Neural crest cell (in vitro differentiated cells): ENCODE data around the gene PSEN2. TPM values are rescaled to one million over a fixed set of nuclear protein-coding genes. Genes with fewer than 3 reads are reported as not detected.

Experiments used
- DNase-seq: peaks from one replicate; pipeline ENCODE4 v3.0.0; 2021; ENCODE audit warnings: low read depth, mixed read lengths, low spot score
- H3K27ac Mint-ChIP-seq: one replicate; pipeline ENCODE4 v1.8.0; 2021; ENCODE audit warnings: mild to moderate bottlenecking, mixed read lengths; ENCODE audit not compliant: unreplicated experiment
- H3K27me3 Mint-ChIP-seq: 2 replicates; pipeline ENCODE4 v1.8.0; 2021; ENCODE audit warnings: low read depth, mild to moderate bottlenecking, mixed read lengths
- H3K36me3 Mint-ChIP-seq: 2 replicates; pipeline ENCODE4 v1.8.0; 2021; ENCODE audit warnings: low read depth, mild to moderate bottlenecking, mixed read lengths
- H3K4me1 Mint-ChIP-seq: 2 replicates; pipeline ENCODE4 v1.8.0; 2021; ENCODE audit warnings: mixed read lengths
- H3K4me3 Mint-ChIP-seq: one replicate; pipeline ENCODE4 v1.8.0; 2021; ENCODE audit warnings: mild to moderate bottlenecking, mixed read lengths
- H3K9me3 Mint-ChIP-seq: 2 replicates; pipeline ENCODE4 v1.8.0; 2021; ENCODE audit warnings: mixed read lengths
- total RNA-seq: library from RNA; stranded (reverse); gene quantifications from 2 replicates; pipeline ENCODE4 v1.2.1, GENCODE V29; 2021
- TF ChIP-seq, protein P1 (sequence below): fragments of 200-600 bp; sonication (generic); conservative IDR thresholded peaks from 2 replicates; pipeline ENCODE4 v1.5.0; 2021; ENCODE audit warnings: antibody characterized with exemption, mild to moderate bottlenecking

The PSEN2 gene
- total RNA-seq, 1 donor from 2014 or later = 20.1 TPM

DNA sequence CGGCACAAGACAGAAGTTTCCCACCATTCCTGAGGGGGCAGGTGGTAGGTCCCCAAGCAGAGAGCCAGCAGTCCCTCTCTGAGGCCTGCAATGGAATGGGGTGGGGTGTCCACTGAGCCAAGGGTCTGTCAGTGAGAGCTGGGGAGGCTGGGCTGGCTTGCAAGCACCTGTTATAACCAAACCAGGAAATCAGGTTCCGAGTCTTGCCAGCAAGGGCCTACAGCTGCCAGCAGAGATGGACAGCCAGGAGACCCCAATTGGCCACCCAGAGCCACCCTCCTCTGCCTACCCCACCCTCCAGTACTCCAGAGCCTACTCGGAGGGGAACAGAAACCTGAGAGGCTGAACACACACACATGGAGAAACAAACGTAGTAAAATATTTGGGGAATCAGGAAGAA is 32.2 kb downstream of the PSEN2 start:
- Mint-ChIP-seq H3K27ac (no peak overlapping the region), H3K9me3 (no peaks in the 10 kb centered on the region), H3K4me1 (no peaks in the 10 kb centered on the region), H3K27me3 (no peaks in the 10 kb centered on the region), H3K36me3 (peaks cover 11% of the 10 kb centered on the region), H3K4me3 (no peak overlapping the region)
- no peak for DNase-seq
- TF ChIP-seq, protein P1, sequence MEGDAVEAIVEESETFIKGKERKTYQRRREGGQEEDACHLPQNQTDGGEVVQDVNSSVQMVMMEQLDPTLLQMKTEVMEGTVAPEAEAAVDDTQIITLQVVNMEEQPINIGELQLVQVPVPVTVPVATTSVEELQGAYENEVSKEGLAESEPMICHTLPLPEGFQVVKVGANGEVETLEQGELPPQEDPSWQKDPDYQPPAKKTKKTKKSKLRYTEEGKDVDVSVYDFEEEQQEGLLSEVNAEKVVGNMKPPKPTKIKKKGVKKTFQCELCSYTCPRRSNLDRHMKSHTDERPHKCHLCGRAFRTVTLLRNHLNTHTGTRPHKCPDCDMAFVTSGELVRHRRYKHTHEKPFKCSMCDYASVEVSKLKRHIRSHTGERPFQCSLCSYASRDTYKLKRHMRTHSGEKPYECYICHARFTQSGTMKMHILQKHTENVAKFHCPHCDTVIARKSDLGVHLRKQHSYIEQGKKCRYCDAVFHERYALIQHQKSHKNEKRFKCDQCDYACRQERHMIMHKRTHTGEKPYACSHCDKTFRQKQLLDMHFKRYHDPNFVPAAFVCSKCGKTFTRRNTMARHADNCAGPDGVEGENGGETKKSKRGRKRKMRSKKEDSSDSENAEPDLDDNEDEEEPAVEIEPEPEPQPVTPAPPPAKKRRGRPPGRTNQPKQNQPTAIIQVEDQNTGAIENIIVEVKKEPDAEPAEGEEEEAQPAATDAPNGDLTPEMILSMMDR = no peak

DNA sequence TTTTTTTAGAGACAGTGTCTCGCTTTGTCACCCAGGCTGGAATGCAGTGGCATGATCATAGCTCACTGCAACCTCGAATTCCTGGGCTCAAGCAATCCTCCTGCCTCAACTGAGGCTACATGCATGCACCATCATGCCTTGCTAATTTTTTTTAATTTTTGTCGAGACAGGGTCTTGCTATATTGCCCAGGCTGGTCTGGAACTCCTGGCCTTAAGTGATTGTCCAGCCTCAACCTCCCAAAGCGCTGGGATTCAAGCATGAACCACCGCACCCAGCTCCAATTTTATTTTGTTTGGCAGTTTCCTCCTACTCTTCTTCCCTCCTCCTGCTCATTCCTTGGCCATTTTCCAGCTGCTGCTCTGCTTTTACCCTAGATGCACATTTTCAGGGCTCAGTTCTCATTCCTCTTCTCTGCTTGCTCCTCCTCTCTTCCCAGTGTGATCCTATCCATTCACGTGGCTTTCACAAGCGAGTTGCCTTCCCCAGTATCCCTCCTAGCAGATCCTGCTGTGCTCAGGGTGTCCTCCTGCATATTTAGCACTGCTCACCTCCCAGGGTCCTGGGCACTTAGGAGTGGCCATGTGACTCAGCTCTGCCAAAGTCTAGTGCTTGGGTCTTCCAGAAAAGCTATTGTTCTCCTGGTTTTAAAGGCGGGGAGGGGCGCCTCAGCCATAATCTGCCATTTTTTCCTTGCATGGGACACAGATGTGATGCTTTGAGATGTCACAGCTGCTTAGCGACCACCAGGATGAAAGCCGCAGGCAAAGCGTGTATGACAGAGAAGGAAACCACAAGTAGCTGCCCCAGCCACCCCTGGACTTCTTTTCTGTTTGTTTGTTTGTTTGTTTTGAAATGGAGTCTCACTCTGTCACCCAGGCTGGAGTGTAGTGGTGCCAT is 33.7 kb downstream of the PSEN2 start:
- Mint-ChIP-seq H3K27me3 (no peaks in the 10 kb centered on the region), H3K9me3 (no peaks in the 10 kb centered on the region), H3K4me1 (peaks cover 4% of the 10 kb centered on the region), H3K36me3 (peaks cover 11% of the 10 kb centered on the region), H3K4me3 (no peak overlapping the region), H3K27ac (no peak overlapping the region)
- TF ChIP-seq, protein P1 = no peak
- no peak for DNase-seq

DNA sequence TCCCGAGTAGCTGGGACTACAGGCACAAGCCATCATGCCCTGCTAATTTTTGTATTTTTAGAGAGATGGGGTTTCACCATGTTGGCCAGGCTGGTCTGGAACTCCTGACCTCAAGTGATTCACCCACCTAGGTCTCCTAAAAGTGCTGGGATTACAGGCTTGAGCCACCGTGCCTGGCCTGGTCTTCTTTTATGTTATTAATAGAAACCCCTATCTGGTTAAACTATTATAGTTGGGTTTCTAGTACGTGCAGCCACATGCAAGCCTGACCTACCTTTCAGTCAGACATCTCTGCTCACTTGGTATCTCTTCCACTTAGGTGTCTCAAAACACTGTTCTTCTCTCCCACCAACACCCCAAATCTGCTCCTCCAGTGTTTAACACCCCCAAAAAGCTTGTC is 34.4 kb downstream of the PSEN2 start:
- Mint-ChIP-seq H3K4me1 (peaks cover 4% of the 10 kb centered on the region), H3K4me3 (no peak overlapping the region), H3K36me3 (peaks cover 4% of the 10 kb centered on the region), H3K27me3 (no peaks in the 10 kb centered on the region), H3K27ac (no peak overlapping the region), H3K9me3 (no peaks in the 10 kb centered on the region)
- TF ChIP-seq, protein P1 = no peak
- DNase-seq = no peak

DNA sequence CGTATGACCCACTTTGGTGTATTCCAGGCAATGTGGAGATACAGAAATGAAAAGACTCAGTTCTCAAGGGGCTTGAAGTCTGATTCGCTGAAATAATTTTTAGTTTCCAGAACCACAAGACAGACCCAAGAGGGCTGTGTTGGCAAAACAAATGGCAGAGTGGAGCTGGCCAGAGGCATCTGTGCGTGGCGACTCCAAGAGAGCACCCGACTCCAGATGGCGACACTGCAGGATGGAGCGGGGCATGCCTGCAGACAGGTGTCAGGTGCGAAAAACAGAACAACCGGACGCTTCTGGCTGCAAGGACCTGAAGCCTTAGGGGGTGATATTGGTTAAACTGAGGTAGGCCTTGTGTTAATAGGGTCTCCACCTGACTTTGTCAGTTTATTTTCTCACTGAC is 38.0 kb downstream of the PSEN2 start:
- Mint-ChIP-seq H3K27ac (no peak overlapping the region), H3K4me3 (no peak overlapping the region), H3K9me3 (no peaks in the 10 kb centered on the region), H3K36me3 (peaks cover 3% of the 10 kb centered on the region), H3K4me1 (peaks cover 4% of the 10 kb centered on the region), H3K27me3 (no peaks in the 10 kb centered on the region)
- no peak for DNase-seq
- TF ChIP-seq, protein P1 = no peak

DNA sequence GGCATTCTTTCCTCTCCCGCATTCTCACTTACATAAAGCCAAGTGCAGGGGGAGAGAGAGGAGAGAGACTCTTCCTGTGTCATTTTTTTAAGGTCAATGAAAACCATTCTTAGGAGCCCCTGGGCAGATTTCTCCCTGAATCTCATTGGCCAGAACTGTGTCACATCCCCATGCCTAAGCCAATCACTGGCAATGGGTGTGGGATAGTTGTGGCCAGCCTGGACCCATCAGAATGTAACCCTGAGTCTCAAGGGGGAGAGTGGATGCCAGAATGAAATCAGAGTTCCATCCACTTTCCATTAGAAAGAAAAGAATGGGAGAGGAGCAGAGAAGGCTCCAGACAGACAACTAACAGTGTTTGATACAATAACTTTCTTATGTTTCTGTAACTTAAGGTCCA is 38.5 kb downstream of the PSEN2 start:
- no peak for DNase-seq
- Mint-ChIP-seq H3K36me3 (peaks cover 3% of the 10 kb centered on the region), H3K4me3 (no peak overlapping the region), H3K27me3 (no peaks in the 10 kb centered on the region), H3K9me3 (no peaks in the 10 kb centered on the region), H3K27ac (no peak overlapping the region), H3K4me1 (peaks cover 4% of the 10 kb centered on the region)
- TF ChIP-seq, protein P1 = no peak
